ENCODE results near the gene BEND3.
"Not testable (repeated sequence)": the region's sequence is repeated elsewhere in the genome, so short reads cannot be mapped to it uniquely, and the experiment has no call there.

The BEND3 gene

GRCh38 chr6:107103082-107103481 is 12.2 kb downstream of the BEND3 start:
- H3K36me3 ChIP-seq (replicated peaks), result no peaks in the 10 kb centered on the region
- in situ Hi-C loops (cut with HindIII; ENCODE audit: low pct_ligation_motif_present, low sequenced_read_pairs), result no loop called here
- no peak overlapping the region for H3K4me3 ChIP-seq (ENCODE audit: low read depth, low read length)
- H3K27me3 ChIP-seq (replicated peaks), result no peaks in the 10 kb centered on the region
- H3K27ac ChIP-seq, result no peak overlapping the region
- no peak for TF ChIP-seq CTCF (IDR thresholded peaks at IDR 0.05; ENCODE audit: low read depth, low read length, missing control alignments)
- no peak for DNase-seq

GRCh38 chr6:107102414-107102805 is 12.9 kb downstream of the BEND3 start:
- Histone ChIP-seq H3K27me3 (replicated peaks) (no peaks in the 10 kb centered on the region), H3K27ac (no peak overlapping the region), H3K4me3 (ENCODE audit: low read depth, low read length) (no peak overlapping the region), H3K36me3 (replicated peaks) (no peaks in the 10 kb centered on the region)
- DNase-seq, result no peak
- no peak for TF ChIP-seq CTCF (IDR thresholded peaks at IDR 0.05; ENCODE audit: low read depth, low read length, missing control alignments)
- in situ Hi-C loops (cut with HindIII; ENCODE audit: low pct_ligation_motif_present, low sequenced_read_pairs), result no loop called here

- TF ChIP-seq CTCF (IDR thresholded peaks at IDR 0.05; ENCODE audit: low read depth, low read length, missing control alignments), result no peak
Measured at GRCh38 chr6:107101686-107102413, 13.5 kb downstream of the BEND3 start.

GRCh38 chr6:107101211-107101610 is 14.1 kb downstream of the BEND3 start:
- Histone ChIP-seq H3K4me3 (ENCODE audit: low read depth, low read length) (no peak overlapping the region), H3K27me3 (replicated peaks) (no peaks in the 10 kb centered on the region), H3K27ac (no peak overlapping the region), H3K36me3 (replicated peaks) (no peaks in the 10 kb centered on the region)
- in situ Hi-C loops (cut with HindIII; ENCODE audit: low pct_ligation_motif_present, low sequenced_read_pairs), result no loop called here
- DNase-seq, result no peak
- no peak for TF ChIP-seq CTCF (IDR thresholded peaks at IDR 0.05; ENCODE audit: low read depth, low read length, missing control alignments)

More at GRCh38 chr6:107101686-107102413, 13.5 kb downstream of the BEND3 start:
- Histone ChIP-seq H3K4me3 (ENCODE audit: low read depth, low read length) (no peak overlapping the region), H3K27me3 (replicated peaks) (no peaks in the 10 kb centered on the region), H3K27ac (no peak overlapping the region), H3K36me3 (replicated peaks) (no peaks in the 10 kb centered on the region)
- DNase-seq, result no peak
- in situ Hi-C loops (cut with HindIII; ENCODE audit: low pct_ligation_motif_present, low sequenced_read_pairs), result no loop called here

- Histone ChIP-seq H3K27ac (no peak overlapping the region), H3K4me3 (ENCODE audit: low read depth, low read length) (no peak overlapping the region), H3K36me3 (replicated peaks) (no peaks in the 10 kb centered on the region), H3K27me3 (replicated peaks) (no peaks in the 10 kb centered on the region)
- DNase-seq, result no peak
- in situ Hi-C loops (cut with HindIII; ENCODE audit: low pct_ligation_motif_present, low sequenced_read_pairs), result no loop called here
- no peak for TF ChIP-seq CTCF (IDR thresholded peaks at IDR 0.05; ENCODE audit: low read depth, low read length, missing control alignments)
Measured at GRCh38 chr6:107098436-107099307, 16.6 kb downstream of the BEND3 start.

GRCh38 chr6:107084459-107084858 is 30.9 kb downstream of the BEND3 start:
- H3K4me3 ChIP-seq (ENCODE audit: low read depth, low read length); in situ Hi-C loops (cut with HindIII; ENCODE audit: low pct_ligation_motif_present, low sequenced_read_pairs); H3K27me3 ChIP-seq (replicated peaks); DNase-seq; H3K36me3 ChIP-seq (replicated peaks); H3K27ac ChIP-seq: not testable (repeated sequence)

Data from brain microvascular endothelial cell (primary cell).